Neuron (in vitro differentiated cells): Measurements from ENCODE around the gene NFKBIA.
"Not testable (repeated sequence)": the region's sequence is repeated elsewhere in the genome, so short reads cannot be mapped to it uniquely, and the experiment has no call there.

Source experiments
- H2AFZ ChIP-seq: one replicate; pipeline ENCODE4 v1.6.1; 2013; ENCODE audit warnings: low read depth, mild to moderate bottlenecking, inconsistent platforms, low read length, moderate library complexity
- H3K27me3 ChIP-seq: one replicate; pipeline ENCODE4 v1.6.1; 2013; ENCODE audit warnings: low read length; ENCODE audit not compliant: insufficient read depth
- H3K36me3 ChIP-seq: one replicate; pipeline ENCODE4 v1.6.1; 2013; ENCODE audit warnings: low read length; ENCODE audit not compliant: insufficient read depth
- H3K4me1 ChIP-seq: one replicate; pipeline ENCODE4 v1.6.1; 2013; ENCODE audit warnings: low read length; ENCODE audit not compliant: insufficient read depth
- H3K4me3 ChIP-seq: 2 replicates; pipeline ENCODE4 v1.5.1; 2013; ENCODE audit warnings: mild to moderate bottlenecking, low read length, moderate library complexity
- H3K9me3 ChIP-seq: one replicate; pipeline ENCODE4 v1.6.1; 2013; ENCODE audit warnings: low read length

NFKBIA gene

DNA sequence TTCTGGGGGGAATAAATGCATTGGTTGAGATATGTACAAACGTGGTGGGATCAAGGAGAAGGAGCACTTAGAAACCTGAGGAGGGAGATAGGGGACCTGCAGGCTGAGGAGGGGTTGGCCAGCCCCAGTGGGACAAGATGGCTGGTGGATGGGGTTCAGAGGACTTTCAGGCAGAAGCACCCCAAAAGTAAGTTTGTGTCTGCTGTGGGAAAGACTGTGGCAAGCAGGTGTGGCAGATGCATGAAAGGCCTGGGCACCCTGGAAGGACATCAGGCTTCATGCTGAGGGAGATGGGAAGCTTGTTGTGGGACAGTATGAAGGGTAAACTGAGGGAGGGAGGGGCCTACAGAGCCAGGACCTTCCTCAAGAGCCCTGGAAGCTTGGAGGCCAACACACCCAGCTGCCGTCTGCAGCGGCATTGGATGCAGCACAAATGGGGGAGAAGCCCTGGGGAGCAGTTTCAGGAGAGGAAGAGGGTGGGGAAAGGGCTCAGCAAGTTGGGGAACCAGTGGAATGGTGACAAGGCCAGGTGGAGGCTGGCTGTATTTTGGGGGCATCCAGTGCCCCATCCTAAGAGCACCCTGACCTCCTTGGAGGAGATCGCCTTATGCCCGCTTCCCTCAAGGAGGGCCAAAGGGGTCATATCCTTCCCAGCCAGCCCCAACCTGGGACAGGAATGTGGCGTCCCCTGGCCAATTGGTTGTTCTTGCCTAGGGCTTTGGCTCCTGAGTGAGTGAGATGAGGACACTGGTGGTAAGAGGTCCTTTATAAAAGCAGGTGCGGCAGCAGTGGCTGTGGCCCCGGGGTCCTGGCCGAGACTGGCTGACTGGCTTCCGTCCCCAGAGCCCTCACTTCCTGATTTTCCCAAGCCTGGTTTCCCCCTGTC, 20.7 kb downstream of the NFKBIA start:
- Histone ChIP-seq H3K27me3 (no peaks in the 10 kb centered on the region), H3K4me1 (peaks cover 18% of the 10 kb centered on the region), H3K9me3 (no peaks in the 10 kb centered on the region), H3K36me3 (no peaks in the 10 kb centered on the region), H3K4me3 (no peak overlapping the region), H2AFZ (no peak overlapping the region)

DNA sequence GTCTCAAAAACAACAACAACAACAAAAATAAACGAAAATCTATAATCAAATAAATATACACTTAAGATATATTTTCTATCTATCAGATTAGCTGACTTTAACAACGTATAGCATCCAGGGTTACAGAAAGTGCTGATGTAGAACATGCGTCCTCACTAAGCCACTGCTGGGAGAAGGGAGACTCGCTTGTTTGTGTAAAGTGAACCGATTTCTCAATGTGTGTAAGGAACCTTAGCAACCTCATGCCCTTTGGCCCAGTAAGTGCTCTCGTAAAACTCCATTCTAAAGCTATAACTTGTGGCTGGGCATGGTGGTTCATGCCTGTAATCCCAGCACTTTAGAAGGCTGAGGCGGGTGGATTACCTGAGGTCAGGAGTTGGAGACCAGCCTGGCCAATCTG, 23.8 kb downstream of the NFKBIA start:
- Histone ChIP-seq H3K4me3 (no peak overlapping the region), H3K4me1 (peaks cover 17% of the 10 kb centered on the region), H2AFZ (no peak overlapping the region), H3K9me3 (no peaks in the 10 kb centered on the region), H3K36me3 (no peaks in the 10 kb centered on the region), H3K27me3 (no peaks in the 10 kb centered on the region)

DNA sequence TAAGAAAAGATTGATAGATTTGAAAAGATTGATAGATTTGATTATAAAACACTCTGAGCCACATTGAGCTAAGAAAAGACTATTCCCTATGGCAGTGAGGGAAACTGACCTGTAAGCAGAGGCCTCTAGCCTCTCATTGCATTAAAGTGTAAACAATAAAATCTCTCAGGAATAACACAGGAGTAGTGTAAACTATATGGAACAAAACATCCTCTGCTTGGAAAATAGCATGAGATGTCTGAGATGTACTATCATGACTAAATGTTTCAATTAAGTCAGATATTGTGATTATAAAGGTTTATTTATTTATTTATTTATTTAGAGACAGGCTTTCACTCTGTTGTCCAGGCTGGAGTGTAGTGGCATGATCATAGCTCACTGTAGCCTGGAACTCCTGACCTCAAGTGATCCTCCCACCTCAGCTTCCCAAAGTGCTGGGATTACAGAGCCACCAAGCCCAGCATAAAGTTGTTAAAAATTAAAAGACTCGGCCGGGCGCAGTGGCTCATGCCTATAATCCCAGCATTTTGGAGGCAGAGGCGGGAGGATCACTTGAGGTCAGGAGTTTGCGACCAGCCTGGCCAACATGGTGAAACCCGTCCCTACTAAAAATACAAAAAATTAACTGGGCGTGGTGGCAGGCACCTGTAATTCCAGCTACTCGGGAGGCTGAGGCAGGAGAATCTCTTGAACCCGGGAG, 25.2 kb downstream of the NFKBIA start:
- H3K27me3 ChIP-seq, H3K9me3 ChIP-seq, H3K4me1 ChIP-seq, H2AFZ ChIP-seq, H3K4me3 ChIP-seq, H3K36me3 ChIP-seq: not testable (repeated sequence)

DNA sequence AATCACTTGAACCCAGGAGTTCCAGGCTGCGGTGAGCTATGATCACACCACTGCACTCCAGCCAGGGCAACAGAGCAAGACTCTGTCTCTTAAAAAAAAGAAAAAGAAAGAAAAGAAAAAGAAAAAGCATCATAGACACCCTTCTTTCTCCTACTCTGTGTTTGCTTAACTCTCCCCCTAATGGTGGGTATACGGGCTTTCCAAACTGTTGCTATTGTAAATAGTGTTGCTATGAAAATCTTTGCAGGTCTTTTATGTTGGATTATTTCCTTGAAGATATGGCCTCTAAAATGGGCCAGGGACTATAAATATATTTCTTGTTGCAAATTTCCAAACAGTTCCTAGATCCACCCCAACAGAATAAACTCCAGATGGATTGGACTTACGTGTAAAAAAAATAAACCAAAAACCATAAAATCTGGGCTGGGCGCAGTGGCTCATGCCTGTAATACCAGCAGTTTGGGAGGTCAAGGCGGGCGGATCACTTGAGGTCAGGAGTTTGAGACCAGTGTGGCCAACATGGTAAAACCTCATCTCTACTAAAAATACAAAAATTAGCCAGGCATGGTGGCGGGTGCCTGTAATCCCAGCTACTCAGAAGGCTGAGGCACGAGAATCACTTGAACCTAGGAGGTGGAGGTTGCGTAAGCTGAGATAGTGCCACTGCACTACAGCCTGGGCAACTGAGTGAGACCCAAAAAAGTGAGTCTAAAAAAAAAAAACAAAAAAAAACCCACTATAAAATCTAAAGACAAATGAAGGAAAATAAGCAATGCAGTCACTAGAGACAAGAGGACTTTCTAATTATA, 25.9 kb downstream of the NFKBIA start:
- H3K27me3 ChIP-seq: no peaks in the 10 kb centered on the region
- H3K36me3 ChIP-seq: no peaks in the 10 kb centered on the region
- H2AFZ ChIP-seq: no peak overlapping the region
- no peak overlapping the region for H3K4me3 ChIP-seq
- H3K4me1 ChIP-seq: no peaks in the 10 kb centered on the region
- no peaks in the 10 kb centered on the region for H3K9me3 ChIP-seq

DNA sequence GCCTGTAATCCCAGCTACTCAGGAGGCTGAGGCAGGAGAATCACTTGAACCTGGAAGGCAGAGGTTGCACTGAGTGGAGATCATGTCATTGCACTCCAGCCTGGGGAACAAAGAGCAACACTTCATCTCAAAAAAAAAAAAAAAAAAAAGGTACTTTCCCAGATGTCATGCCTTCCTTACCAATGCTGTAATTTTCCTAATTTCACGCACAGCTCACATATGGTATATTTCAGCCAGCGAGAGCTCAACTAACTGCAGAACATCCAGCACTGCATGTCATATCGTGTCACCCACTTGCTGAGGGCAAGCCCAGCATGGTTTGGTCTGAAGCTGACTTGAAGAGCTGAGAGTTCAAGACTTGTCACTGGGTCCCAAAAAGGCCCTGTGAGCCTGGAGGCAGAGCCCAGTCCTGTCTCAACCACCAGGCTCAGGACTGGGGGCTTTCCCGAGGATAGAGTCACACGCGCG, 29.0 kb downstream of the NFKBIA start:
- Histone ChIP-seq H2AFZ (no peak overlapping the region), H3K4me1 (no peaks in the 10 kb centered on the region), H3K36me3 (no peaks in the 10 kb centered on the region), H3K9me3 (no peaks in the 10 kb centered on the region), H3K27me3 (no peaks in the 10 kb centered on the region), H3K4me3 (no peak overlapping the region)

DNA sequence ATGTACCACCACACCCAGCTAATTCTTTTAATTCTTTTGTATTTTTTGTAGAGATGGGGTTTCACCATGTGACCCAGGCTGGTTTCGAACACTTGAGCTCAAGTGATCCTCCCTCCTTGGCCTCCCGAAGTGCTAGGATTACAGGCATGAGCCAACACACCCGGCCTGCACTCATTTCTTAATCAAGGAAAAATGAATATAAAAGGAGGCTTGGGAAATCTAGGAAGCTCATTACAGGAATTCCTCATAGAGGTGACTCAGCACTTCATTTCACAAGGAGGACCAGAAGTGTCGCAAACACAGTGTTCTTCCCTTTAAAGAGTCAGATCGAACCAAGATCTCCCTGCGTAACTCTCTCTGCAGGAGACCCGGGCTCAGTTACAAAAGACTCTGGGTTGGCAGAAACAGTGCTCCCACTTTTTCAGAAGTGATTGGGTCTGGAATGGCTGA, 30.3 kb downstream of the NFKBIA start:
- Histone ChIP-seq H2AFZ (no peak overlapping the region), H3K4me1 (no peaks in the 10 kb centered on the region), H3K4me3 (no peak overlapping the region), H3K36me3 (no peaks in the 10 kb centered on the region), H3K9me3 (no peaks in the 10 kb centered on the region), H3K27me3 (no peaks in the 10 kb centered on the region)

DNA sequence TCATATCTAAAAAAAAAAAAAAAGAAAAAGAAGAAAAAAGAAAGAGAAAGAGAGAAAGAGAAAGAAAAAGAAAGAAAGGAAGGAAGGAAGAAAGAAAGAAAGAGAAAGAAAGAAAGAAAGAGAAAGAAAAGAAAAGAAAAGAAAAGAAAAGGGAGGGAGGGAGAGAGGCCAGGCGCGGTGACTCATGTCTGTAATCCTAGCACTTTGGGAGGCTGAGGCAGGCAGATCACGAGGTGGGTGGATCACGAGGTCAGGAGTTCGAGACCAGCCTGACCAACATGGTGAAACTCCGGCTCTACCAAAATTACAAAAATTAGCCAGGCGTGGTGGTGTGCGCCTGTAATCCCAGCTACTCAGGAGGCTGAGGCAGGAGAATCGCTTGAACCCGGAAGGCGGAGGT, 31.3 kb downstream of the NFKBIA start:
- H3K4me1 ChIP-seq, H3K4me3 ChIP-seq, H3K9me3 ChIP-seq, H3K36me3 ChIP-seq, H3K27me3 ChIP-seq, H2AFZ ChIP-seq: not testable (repeated sequence)

DNA sequence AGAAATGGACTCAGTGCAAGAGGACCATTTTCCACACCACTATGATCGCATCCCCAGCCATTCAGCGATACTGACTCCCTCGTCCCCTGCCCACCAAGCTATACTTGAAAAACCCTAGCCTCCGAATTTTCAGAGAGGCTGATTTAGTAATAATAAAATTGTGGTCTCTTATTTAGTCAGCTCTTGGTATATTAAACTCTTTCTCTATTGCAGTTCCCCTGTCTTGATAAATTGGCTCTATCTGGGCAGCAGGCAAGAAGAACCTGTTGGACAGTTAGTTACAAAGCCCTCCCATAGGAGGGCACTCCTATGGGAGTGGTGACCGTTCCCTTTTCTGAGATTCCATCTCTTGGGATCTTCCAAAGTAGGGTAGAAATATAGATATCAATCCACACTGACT, 33.6 kb downstream of the NFKBIA start:
- Histone ChIP-seq H3K27me3 (no peaks in the 10 kb centered on the region), H3K4me3 (no peak overlapping the region), H3K4me1 (peaks cover 20% of the 10 kb centered on the region)

DNA sequence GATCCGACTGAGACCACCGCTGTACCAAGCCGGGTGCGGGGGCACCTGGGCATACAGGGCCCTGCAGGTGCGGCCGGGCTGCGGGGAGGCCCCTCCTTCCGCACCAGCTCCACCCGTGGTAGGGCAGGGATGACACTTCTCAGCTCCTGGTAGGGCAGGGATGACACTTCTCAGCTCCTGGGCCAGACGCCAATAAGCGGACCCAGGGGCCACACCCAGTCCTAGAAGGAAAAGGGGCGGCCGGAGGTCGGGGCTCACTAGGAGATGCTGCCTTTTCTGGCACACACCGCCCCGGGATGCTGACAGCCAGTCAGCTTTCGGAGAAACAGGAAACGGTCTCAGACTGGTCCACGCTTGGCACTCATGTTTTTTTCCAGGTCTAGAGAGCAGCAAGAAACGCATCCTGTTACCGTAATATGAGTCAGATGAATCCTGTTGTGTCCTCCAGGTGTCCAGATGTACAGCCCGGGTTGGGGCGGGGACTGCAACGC, 34.8 kb downstream of the NFKBIA start:
- no peak overlapping the region for H3K4me3 ChIP-seq
- no peaks in the 10 kb centered on the region for H3K36me3 ChIP-seq
- no peaks in the 10 kb centered on the region for H3K9me3 ChIP-seq
- H2AFZ ChIP-seq: no peak overlapping the region
- peaks cover 31% of the 10 kb centered on the region for H3K4me1 ChIP-seq
- no peaks in the 10 kb centered on the region for H3K27me3 ChIP-seq

More for the DNA sequence above, 33.6 kb downstream of the NFKBIA start:
- Histone ChIP-seq H3K36me3 (no peaks in the 10 kb centered on the region), H3K9me3 (no peaks in the 10 kb centered on the region), H2AFZ (no peak overlapping the region)

DNA sequence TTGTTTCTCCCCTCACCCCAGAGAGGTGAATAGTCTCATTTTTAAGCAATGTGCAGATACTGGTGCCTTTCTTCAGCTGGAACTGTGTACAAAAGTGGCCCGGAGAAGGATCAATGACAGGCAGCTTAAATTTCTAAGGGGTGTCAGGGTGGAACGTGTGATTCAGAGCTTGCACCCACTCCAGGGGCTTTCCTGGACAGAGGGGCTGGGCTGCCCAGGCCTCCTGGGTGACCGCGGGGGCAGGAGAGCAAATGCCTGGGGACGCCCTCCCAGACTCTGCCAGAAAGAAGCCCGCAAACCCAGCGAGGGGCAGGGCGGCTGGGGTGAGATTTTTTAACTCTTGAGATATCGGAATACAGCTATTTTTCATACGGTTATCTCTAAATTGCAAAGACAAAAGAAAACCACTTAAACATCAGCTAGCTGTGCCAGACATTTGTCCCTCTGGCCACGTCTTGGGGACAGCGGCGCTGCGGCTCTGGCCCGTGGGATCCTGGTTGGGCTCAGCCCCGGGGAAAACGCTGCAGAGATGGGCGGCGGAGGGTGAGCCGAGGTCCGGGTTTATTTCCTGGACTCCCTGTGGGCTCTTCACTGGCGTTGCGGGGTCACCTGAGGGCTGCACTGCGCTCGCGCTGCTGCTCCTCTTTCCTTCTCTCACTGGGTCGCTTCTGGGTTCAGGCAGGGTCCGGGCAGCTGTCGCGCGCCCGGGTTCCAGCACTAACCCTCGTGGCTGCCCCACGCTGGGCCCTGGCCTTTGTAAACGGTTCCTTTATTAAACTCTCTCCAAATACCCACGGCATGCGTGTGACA, 35.8 kb downstream of the NFKBIA start:
- no peaks in the 10 kb centered on the region for H3K36me3 ChIP-seq
- no peak overlapping the region for H2AFZ ChIP-seq
- H3K9me3 ChIP-seq: no peaks in the 10 kb centered on the region
- no peak overlapping the region for H3K4me3 ChIP-seq
- H3K27me3 ChIP-seq: no peaks in the 10 kb centered on the region
- peaks cover 31% of the 10 kb centered on the region for H3K4me1 ChIP-seq

DNA sequence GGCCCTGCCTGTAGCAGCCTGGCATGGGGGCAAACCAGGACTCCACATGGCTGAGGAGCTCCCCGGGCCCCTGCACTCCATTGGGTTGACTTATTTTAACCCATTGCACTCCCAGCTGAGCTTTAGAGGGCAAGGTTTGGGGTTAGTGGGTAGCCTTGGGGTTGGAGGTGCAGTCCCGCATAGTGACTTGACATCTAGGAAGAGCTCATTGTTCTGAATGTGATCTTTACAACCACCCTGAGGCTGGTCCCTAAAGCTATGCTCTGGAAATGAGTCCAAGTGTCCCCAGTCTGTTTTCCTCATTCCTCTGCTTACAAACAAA, 36.4 kb downstream of the NFKBIA start:
- H3K9me3 ChIP-seq: no peaks in the 10 kb centered on the region
- no peaks in the 10 kb centered on the region for H3K36me3 ChIP-seq
- no peak overlapping the region for H2AFZ ChIP-seq
- H3K4me1 ChIP-seq: peaks cover 31% of the 10 kb centered on the region
- no peaks in the 10 kb centered on the region for H3K27me3 ChIP-seq
- no peak overlapping the region for H3K4me3 ChIP-seq

DNA sequence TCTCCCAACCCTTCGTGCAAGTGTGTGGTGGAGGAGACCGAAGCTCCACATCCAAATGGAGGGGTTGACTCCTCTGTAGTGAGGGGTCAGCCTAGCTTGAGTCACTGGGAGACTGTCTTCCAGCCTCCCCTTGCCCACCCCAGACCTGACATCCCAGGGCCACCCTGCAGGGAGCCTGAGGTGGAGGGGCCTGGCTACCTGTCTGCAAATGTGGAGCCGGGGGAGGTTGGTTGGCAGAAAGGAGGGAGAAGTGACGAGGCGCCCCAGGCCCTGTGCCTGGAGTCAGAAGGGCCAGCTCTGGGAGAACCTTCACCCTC, 37.5 kb downstream of the NFKBIA start:
- no peaks in the 10 kb centered on the region for H3K9me3 ChIP-seq
- H3K4me1 ChIP-seq: peaks cover 31% of the 10 kb centered on the region
- H2AFZ ChIP-seq: no peak overlapping the region
- no peaks in the 10 kb centered on the region for H3K36me3 ChIP-seq
- H3K4me3 ChIP-seq: no peak overlapping the region
- no peaks in the 10 kb centered on the region for H3K27me3 ChIP-seq
